Fibroblast of lung (primary cell): Measurements from ENCODE around the gene ZNF454.

ENCODE experiments used
- CTCF ChIP-seq, 2 donors: IDR thresholded peaks in 1 of 2; conservative IDR thresholded peaks in 1 of 2; 1 replicate in 1 of 2; 2 replicates in 1 of 2; pipeline ENCODE4 v1.5.1; 2011 to 2012; ENCODE audit warnings: low read length in 2 of 2, control low read depth in 1 of 2, inconsistent platforms in 1 of 2, low read depth in 1 of 2, mild to moderate bottlenecking in 1 of 2
- EZH2 ChIP-seq: IDR thresholded peaks from 2 replicates; pipeline ENCODE4 v1.5.1; 2012; ENCODE audit warnings: low read length, control low read depth, mild to moderate bottlenecking; ENCODE audit errors: missing control alignments

- TF ChIP-seq CTCF (conservative IDR thresholded peaks at IDR 0.05 in 1 of 2, IDR thresholded peaks at IDR 0.05 in 1 of 2; ENCODE audit: low read depth in 1 of 2, low read length in 2 of 2), result no peak
- TF ChIP-seq EZH2, result no peak
Observed at GRCh38 chr5:178965465-178966055, 24.6 kb downstream of the ZNF454 start.
